Fibroblast of skin of left biceps (primary cell): Measurements from ENCODE around the gene SSPN.

Source experiments
- DNase-seq, 2 experiments: peaks; one replicate each; pipeline ENCODE4 v3.0.0-alpha.2; 2013; ENCODE audit warnings: low read depth in 2 of 2

The SSPN gene

DNA sequence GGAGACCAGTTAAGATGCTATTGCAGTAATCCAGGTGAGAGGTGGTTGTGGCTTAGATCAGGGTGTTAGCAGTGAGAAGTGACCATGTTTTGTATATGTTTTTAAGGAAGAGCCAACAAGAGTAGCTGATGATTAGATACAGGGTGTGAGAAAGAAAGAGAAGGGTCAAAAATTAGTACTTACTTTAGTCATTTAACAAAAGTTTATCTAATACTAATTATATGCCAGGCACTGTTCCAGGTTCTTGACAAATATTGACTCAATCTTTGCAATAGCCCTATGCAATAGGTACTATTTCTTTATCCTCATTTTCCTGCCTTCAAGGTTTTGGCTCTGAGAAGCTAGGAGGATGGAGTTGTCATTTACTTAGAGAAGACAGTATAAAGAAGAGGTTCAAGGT lies 70.2 kb downstream of the SSPN start:
- no peak for DNase-seq

- no peak for DNase-seq
These were observed 71.5 kb downstream of the SSPN start for GRCh38 chr12:26266881-26267280.

- DNase-seq = peak; percentile 52 to 56
These were observed 73.6 kb downstream of the SSPN start for GRCh38 chr12:26268841-26269561.

DNA sequence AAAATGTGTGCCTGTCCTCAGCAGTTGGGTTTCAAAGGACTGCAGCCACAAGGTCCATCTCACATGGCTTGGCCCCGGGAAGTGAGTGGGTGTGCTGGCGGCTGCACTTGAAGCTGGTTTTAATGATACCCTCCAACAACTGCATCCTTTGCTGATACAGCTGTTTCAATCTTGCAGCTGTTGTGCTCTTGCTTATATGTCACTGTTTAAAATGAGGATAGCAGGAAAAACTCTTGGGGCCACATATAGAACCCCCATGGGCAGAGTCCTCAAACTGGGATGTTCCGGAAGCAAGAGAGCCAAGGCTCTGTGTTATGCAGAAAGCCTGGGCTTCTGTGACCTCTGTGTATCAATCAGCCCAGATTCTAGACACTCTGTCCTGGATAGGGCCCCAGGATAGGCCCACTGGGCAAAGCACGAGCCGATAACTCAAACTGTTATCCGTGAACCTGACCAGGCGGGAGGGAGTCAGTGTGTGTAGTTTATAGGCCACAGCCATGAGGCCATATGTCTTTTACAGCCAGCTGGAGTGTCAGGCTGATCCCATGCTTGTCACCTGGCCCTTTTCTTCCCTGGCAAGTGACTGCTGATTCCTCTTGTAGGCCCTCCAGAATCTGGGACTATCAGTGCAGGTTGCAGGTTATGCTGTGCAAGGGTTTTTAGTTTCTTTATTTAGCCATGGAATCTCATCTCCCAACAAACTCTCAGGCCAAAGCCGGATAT lies 74.3 kb downstream of the SSPN start:
- no peak for DNase-seq

GRCh38 chr12:26271024-26271423 lies 75.7 kb downstream of the SSPN start:
- DNase-seq = no peak

- peak; percentile 72 to 75 for DNase-seq
These were observed 76.6 kb downstream of the SSPN start for GRCh38 chr12:26271889-26272492.

- DNase-seq = no peak
These were observed 77.5 kb downstream of the SSPN start for GRCh38 chr12:26272851-26273250.

DNA sequence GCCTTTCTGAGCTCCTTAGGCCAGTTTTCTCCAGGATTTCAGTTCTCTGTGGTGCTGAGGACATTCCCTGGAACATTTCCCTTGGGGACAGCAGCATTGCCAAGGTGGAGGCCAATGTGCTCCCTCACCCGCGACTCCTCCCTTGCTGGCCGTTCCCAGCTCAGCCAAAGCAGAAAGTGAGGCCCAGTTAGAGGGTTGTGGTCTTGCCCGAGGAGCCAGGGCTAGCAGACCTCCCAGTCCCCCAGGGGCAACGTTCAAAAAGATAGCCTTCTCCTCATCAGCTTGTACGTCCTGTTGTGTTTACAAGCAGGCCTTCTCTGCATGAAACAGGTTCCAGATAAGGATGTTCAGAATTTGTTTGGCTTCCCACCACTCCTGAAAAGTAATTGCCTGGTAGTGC lies 78.4 kb downstream of the SSPN start:
- DNase-seq = no peak

GRCh38 chr12:26274441-26275312 lies 79.3 kb downstream of the SSPN start:
- DNase-seq = peak; percentile 96 to 97

DNA sequence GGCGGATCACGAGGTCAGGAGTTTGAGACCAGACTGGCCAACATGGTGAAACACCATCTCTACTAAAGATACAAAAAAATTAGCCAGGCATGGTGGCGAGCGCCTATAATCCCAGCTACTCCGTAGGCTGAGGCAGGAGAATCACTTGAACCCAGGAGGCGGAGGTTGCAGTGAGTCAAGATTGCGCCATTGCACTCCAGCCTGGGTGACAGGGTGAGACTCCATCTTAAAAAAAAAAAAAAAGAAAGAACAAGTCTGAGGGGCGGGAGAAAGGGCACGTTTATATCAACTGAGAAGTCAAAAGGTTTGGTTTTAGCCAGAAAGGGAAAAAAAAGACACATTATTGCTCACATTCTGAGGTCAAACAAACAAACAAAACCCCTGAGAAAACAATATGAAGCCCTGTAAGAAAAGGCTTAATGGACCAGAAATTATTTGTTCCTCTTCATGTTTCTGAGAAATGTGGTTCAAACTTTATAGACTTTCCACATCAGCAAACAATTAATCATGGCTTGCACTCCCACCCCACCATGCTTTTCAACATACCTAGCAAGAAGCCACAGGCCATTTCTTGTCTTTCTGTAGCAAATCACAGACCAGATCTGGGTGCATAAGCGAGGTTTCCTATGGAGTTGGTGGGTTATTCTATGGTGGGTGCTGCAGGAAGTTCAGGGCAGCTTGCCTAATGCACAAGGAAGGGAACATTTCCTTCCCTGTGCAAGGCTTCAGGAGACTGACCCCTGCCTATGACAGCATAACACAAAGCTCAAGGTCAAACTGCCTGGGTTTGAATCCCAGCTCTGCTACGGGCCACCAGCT lies 80.1 kb downstream of the SSPN start:
- no peak for DNase-seq

DNA sequence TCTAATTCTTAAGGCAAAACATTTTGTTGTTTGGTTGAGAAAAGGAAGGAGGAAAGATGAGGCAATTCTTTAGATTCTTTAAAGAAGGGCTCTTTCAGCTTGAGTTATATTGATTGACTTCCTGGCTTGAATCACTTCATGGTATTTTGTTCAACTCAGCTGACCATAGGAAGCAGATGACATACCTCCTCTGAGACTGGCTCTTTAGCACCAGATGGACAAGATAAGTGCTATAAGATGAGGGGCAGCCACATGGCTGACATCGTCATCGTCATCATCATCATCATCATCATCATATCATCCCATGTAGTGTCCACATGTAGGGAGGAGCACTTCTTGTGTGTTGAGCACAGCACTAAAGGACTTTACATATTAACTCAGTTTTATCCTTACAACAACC lies 81.3 kb downstream of the SSPN start:
- no peak for DNase-seq

GRCh38 chr12:26277506-26278246 lies 82.3 kb downstream of the SSPN start:
- no peak for DNase-seq

- DNase-seq = no peak
These were observed 82.9 kb downstream of the SSPN start for GRCh38 chr12:26278266-26278665.

DNA sequence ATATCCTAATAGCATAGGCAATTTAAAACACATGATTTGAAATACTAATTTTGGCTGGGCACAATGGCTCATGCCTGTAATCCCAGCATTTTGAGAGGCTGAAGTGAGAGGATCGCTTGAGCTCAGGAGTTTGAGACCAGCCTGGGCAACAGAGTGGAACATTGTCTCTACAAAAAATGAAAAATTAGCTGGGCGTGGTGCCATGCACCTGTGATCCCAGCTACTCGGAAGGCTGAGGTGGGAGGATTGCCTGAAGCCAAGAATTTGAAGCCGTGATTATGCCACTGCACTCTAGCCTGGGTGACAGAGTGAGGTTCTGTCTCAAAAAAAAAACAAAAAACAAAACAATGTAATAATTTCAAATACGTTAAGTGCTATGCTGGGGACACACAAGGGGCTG lies 83.3 kb downstream of the SSPN start:
- no peak for DNase-seq

GRCh38 chr12:26279091-26279490 lies 83.7 kb downstream of the SSPN start:
- no peak for DNase-seq

DNA sequence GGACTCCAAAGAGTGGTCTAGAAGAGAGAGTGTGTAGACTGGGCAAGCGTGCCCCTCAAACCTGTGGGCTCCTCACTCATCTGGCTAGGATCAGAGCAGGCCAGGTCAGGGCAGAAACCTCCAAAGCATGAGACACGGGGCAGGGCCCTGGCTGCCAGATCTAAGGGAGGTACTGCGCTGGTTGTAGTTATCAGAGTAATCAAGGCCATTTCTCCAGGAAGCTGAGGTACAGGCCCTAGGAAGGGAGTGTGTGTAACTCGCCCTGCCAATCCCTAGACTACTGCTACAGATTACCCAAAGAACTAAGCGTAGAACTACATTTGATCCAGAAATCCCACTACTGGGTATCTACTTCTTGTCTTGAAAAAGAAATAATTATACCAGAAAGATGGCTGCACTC lies 84.5 kb downstream of the SSPN start:
- no peak for DNase-seq

DNA sequence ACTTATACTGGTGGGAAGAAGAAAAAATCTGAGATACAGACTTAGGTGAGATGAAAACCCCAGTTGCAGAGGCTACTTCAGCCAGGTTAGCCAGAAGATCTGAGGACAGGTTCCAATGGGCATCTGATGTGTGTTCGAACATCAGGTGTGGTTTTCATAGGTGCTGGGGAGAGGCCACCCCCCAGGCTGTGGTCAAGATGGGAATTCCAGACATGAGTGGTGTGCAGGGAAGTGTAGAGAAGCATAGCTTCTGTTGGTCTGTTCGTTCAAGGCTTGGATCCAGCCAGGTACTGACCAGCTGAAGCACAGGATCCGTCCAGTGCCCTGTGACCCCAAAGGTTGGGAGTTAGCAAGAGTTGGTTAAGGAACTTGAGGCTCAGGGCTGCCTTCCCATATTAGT lies 85.5 kb downstream of the SSPN start:
- no peak for DNase-seq

DNA sequence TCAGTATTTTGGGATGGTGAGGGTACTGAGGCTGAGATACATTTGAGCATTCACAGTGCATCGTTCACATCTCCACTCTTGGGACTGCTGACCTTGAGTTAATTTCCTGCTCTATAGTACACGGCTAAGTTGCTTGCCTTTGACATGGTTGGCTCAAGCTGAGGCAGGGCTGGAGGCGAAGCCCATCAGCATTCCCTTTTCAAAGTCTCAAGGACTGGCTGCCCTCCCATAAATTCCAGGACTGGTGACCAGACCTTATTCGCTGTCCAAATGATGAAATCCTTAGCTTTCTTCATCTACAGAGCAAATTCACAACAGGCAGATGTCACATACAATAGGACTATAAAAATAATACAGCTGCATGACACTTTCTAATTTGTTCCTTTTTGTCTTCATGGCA lies 85.9 kb downstream of the SSPN start:
- no peak for DNase-seq

DNA sequence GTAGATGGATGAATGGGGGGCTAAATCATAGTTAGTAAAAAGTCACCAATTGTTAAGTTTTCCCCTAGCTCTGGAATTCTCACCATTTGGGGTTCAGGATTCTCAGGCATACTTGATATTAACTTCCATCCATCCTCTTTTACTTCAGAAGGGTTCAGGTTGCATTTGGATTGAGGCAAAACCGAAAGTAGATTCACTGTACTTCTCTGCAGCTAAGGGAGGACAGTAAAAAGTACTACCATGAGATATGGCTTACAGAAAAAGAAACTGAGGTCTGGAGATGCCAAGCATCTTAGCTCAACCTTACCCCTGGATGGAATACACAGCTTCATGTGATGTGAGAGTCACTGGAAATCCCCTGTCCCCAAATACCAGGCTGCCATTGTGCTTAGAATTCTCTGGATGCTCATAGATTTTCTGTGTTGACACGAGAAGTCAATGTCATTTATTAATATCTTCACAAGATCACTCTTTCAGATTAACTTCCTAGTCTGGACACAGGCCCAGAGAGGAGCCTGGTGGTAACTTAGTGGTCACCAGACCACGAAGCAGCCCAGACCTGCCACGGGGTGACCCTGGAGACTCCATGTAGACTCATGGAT lies 87.1 kb downstream of the SSPN start:
- DNase-seq = no peak

- no peak for DNase-seq
These were observed 87.7 kb downstream of the SSPN start for GRCh38 chr12:26283046-26283445.
